Parathyroid adenoma (tissue), 2 donors: Measurements from ENCODE around the gene LZTS2.

Experiments used
- H2AFZ ChIP-seq: fragments of 300-600 bp; sonication (generic); one replicate; pipeline ENCODE4 v1.7.0; 2017; ENCODE audit warnings: antibody characterized with exemption, mild to moderate bottlenecking
- H3K27ac ChIP-seq: fragments of 300-600 bp; sonication (generic); one replicate; pipeline ENCODE4 v1.7.0; 2017
- H3K27me3 ChIP-seq: fragments of 300-600 bp; sonication (generic); one replicate; pipeline ENCODE4 v1.7.0; 2017; ENCODE audit warnings: low read length; ENCODE audit not compliant: control insufficient read depth, insufficient read depth
- H3K36me3 ChIP-seq: fragments of 300-600 bp; sonication (generic); one replicate; pipeline ENCODE4 v1.7.0; 2017; ENCODE audit warnings: low read length; ENCODE audit not compliant: control insufficient read depth, insufficient read depth
- H3K4me1 ChIP-seq: fragments of 300-600 bp; sonication (generic); one replicate; pipeline ENCODE4 v1.7.0; 2017; ENCODE audit warnings: control low read depth
- H3K4me2 ChIP-seq: fragments of 300-600 bp; sonication (generic); one replicate; pipeline ENCODE4 v1.7.0; 2017; ENCODE audit warnings: low read length
- H3K4me3 ChIP-seq: fragments of 300-600 bp; sonication (generic); one replicate; pipeline ENCODE4 v1.7.0; 2017; ENCODE audit warnings: low read depth, low read length
- H3K79me2 ChIP-seq: fragments of 300-600 bp; sonication (generic); one replicate; pipeline ENCODE4 v1.7.0; 2017; ENCODE audit warnings: control low read depth
- H3K9ac ChIP-seq: fragments of 300-600 bp; sonication (generic); one replicate; pipeline ENCODE4 v1.7.0; 2017; ENCODE audit warnings: mild to moderate bottlenecking
- H3K9me3 ChIP-seq: fragments of 300-600 bp; sonication (generic); one replicate; pipeline ENCODE4 v1.7.0; 2017; ENCODE audit warnings: low read length; ENCODE audit not compliant: control insufficient read depth
- CTCF ChIP-seq: fragments of 300-600 bp; sonication (generic); IDR thresholded peaks from one replicate; pipeline ENCODE4 v1.7.0; 2017; ENCODE audit warnings: antibody characterized with exemption, mild to moderate bottlenecking
- donor health status: primary hyperparathyroidism.

The LZTS2 gene

GRCh38 chr10:101018600-101019439 is 19.2 kb downstream of the LZTS2 start:
- H3K4me1 ChIP-seq, result peaks cover 6% of the 10 kb centered on the region
- H3K27ac ChIP-seq, result no peak overlapping the region
- no peaks in the 10 kb centered on the region for H3K9me3 ChIP-seq
- H3K4me3 ChIP-seq, result no peak overlapping the region
- no peak overlapping the region for H3K4me2 ChIP-seq
- TF ChIP-seq CTCF, result peak; percentile 87
- H3K36me3 ChIP-seq, result no peaks in the 10 kb centered on the region
- no peaks in the 10 kb centered on the region for H3K79me2 ChIP-seq
- H3K27me3 ChIP-seq, result no peaks in the 10 kb centered on the region
- no peak overlapping the region for H3K9ac ChIP-seq
- H2AFZ ChIP-seq, result peak overlapping the region; percentile 49

DNA sequence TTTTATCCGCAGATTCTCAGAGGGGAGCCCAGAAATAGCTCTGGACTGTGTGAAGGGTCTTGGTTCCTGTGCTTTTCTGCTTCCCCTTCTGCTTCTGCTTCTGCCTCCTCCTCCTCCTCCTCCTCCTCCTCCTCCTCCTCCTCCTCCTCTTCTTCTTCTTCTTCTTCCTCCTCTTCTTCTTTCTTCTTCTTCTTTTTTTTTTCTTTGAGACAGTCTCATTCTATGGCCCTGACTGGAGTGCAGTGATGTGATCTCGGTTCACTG is 19.8 kb downstream of the LZTS2 start:
- no peak overlapping the region for H3K27ac ChIP-seq
- no peak overlapping the region for H3K4me2 ChIP-seq
- no peaks in the 10 kb centered on the region for H3K36me3 ChIP-seq
- no peak overlapping the region for H3K4me3 ChIP-seq
- no peak for TF ChIP-seq CTCF
- no peak overlapping the region for H3K9ac ChIP-seq
- H3K79me2 ChIP-seq, result no peaks in the 10 kb centered on the region
- H3K27me3 ChIP-seq, result no peaks in the 10 kb centered on the region
- H3K9me3 ChIP-seq, result no peaks in the 10 kb centered on the region
- peak overlapping the region; percentile 49 for H2AFZ ChIP-seq
- peaks cover 2% of the 10 kb centered on the region for H3K4me1 ChIP-seq

- Histone ChIP-seq H3K9ac (no peak overlapping the region), H3K4me2 (no peak overlapping the region), H2AFZ (no peak overlapping the region), H3K4me3 (no peak overlapping the region), H3K79me2 (no peaks in the 10 kb centered on the region), H3K36me3 (no peaks in the 10 kb centered on the region), H3K4me1 (no peaks in the 10 kb centered on the region), H3K9me3 (no peaks in the 10 kb centered on the region), H3K27me3 (no peaks in the 10 kb centered on the region), H3K27ac (no peak overlapping the region)
- TF ChIP-seq CTCF, result no peak
Observed at GRCh38 chr10:101020427-101021075, 20.9 kb downstream of the LZTS2 start.

DNA sequence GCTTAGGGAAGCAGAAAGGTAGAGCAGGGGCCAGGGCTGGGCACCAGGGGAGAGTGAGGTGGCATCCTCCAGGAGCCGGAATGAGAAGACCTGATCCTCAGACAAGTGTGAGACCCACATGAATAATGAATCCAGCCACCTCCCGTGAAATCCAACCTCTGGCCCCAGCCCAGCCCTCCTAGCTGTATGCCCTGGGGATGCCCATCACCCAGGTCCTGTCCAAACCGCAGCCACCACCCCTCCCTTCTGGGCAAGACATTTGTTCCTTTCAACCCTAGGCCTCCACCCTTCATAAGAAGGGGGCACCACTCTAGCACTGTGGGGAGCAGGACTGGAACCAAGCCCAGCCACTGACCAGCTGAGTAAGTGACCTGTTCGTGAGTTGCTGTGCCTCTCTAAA is 21.6 kb downstream of the LZTS2 start:
- Histone ChIP-seq H3K4me3 (no peak overlapping the region), H3K9me3 (no peaks in the 10 kb centered on the region), H3K9ac (no peak overlapping the region), H3K27me3 (no peaks in the 10 kb centered on the region), H3K4me2 (no peak overlapping the region), H2AFZ (no peak overlapping the region), H3K4me1 (no peaks in the 10 kb centered on the region), H3K79me2 (no peaks in the 10 kb centered on the region), H3K36me3 (no peaks in the 10 kb centered on the region), H3K27ac (no peak overlapping the region)
- TF ChIP-seq CTCF, result no peak
